ENCODE measurements around the gene NUDT22.

NUDT22 gene

GRCh38 chr11:64268893-64269539 lies 42.9 kb downstream of the NUDT22 start:
- DNase-seq (ENCODE audit: low read depth in 4 of 4, low spot score in 1 of 4): no peak

GRCh38 chr11:64269540-64270220 lies 43.6 kb downstream of the NUDT22 start:
- peak; percentile 93 to 98 (median 96) for DNase-seq (ENCODE audit: low read depth in 4 of 4, low spot score in 1 of 4)

- no peak for DNase-seq (ENCODE audit: low read depth in 4 of 4, low spot score in 1 of 4)
These were observed 49.1 kb downstream of the NUDT22 start for GRCh38 chr11:64275031-64275800.

- DNase-seq (ENCODE audit: low read depth in 4 of 4, low spot score in 1 of 4): no peak
These were observed 49.8 kb downstream of the NUDT22 start for GRCh38 chr11:64275841-64276240.

GRCh38 chr11:64276653-64277431 lies 50.8 kb downstream of the NUDT22 start:
- no peak for DNase-seq (ENCODE audit: low read depth in 4 of 4, low spot score in 1 of 4)

- no peak for DNase-seq (ENCODE audit: low read depth in 4 of 4, low spot score in 1 of 4)
These were observed 52.6 kb downstream of the NUDT22 start for GRCh38 chr11:64278576-64279190.

All from stimulated activated CD4-positive, alpha-beta T cell treated with anti-CD3 and anti-CD28 coated beads, Interleukin-1b, Interleukin-23, amount 100 ng/mL, for 24 hours (primary cell).